ENCODE data around the gene RAI1.

RAI1 gene

DNA sequence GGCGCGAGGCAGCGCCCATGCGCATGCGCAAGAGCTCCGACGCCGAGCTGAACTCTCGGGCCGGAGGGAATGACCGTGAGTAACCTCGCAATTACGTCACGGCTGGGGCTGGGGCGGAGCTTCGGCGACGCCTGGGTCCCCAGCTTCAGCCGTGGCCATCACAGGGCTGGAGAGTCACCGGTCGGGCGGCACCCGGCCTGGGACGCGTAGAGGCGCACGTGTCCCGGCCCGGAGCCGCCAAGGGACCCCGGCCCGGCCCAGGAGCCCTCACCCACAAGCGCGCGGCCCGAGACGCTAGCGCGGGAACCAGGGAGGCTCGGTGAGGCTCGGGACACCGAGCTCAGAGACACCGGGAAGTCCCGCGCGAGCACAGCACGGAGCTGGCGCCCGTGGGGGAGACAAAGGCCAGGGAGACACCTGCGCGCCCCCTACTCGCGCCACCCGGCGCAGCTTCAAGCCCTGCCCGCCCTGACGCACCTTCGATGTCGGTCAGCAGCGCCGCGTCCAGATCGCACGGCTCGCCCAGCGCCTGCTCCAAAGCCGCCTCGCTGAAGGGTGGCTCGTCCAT lies 155.1 kb downstream of the RAI1 start:
- peak; percentile 88 for DNase-seq

GRCh38 chr17:17836818-17837379 lies 155.6 kb downstream of the RAI1 start, which contains the start of gene SREBF1:
SREBF1 (minus strand) TSS chr17:17836986; CDS start chr17:17836817, 169 bp downstream.
- DNase-seq = peak; percentile 44

- DNase-seq = no peak
These were observed 156.1 kb downstream of the RAI1 start for GRCh38 chr17:17837380-17837821.

DNA sequence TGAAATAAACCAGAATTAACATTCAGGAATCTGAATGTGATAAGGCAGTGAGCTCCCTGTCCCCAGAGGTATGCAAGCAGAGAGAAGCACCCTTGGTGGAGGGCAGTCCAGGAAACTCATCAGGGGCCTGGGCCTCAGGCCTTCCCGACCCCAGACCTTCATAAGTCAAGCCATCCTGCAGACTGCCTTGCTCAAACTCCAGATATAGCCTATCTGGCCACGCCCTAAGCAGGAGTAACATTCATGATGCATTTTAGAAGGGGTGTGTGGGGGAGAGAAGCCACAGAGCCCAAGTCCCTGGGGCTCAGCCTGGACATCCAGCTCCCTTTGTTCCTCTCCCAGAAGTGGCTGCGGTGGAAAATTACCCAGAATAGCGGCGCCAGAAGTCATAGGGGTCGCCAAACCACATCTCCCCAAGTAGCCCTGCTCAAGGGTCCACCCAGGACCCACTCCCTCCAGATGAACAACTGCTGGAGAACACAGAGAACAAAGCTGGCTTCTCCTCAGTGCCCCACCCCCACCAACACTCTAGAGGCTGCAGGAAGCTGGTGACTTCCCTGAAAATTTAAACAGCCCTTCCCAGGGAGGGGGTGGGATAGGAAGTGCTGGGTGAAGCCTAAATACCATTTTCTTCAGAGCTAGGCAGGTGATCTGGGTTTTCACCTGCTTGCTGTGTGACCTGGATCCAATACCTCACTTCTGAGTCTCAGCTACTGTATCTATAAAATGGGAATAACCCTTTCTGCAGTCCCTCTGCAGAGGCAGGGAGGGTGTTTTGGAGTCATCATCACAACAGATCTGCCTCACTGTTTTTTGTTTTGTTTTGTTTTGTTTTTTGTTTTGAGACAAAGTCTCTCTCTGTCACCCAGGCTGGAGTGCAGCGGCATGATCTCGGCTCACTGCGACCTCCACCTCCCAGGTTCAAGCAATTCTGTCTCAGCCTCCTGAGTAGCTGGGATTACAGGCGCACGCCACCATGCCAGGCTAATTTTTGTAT lies 157.0 kb downstream of the RAI1 start:
- DNase-seq = peak; percentile 54

DNA sequence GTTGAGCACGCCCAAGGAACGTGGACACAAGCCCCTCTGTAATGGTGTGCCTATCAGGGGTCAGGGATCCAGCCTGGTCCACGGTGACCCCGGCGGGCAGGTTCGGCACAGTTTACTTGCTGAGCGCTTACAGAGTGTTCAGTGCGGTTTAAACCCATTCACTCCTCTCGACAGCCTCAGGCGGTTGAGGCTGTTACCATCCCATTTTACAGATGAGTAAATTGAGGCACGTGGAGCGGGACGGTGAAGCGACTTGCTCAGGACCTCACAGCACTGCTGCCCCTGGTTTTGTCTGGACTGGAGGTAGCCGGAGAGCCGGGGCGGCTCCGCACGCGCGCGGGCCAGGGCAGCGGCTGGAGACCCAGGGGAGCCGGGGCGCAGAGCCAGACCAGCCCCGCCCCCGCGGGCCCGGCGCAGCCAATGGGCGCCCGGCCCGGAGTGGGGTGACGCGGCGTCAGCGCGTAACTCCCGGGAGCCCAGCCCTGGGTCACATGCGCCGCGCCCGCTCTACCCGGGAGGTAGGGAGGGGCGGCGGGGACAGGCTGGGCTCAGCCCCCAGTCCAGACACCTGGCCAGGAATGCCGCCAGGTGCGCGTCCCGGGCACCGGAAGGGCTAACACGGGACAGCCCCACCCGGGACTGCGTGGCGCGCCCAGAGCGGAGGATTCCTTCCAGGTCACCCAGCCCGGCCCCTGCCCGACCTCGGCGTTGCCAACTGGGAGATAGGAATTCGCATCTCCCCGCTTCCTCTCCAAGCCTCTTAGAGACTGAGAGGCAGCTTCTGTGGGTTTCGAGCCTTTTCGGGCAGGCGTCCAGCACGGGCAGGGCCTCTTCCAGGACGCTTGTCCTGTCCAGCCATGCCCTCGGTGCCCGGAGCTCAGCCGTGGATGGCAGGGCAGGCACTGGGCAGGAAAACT lies 158.8 kb downstream of the RAI1 start:
- DNase-seq = peak; percentile 89

DNA sequence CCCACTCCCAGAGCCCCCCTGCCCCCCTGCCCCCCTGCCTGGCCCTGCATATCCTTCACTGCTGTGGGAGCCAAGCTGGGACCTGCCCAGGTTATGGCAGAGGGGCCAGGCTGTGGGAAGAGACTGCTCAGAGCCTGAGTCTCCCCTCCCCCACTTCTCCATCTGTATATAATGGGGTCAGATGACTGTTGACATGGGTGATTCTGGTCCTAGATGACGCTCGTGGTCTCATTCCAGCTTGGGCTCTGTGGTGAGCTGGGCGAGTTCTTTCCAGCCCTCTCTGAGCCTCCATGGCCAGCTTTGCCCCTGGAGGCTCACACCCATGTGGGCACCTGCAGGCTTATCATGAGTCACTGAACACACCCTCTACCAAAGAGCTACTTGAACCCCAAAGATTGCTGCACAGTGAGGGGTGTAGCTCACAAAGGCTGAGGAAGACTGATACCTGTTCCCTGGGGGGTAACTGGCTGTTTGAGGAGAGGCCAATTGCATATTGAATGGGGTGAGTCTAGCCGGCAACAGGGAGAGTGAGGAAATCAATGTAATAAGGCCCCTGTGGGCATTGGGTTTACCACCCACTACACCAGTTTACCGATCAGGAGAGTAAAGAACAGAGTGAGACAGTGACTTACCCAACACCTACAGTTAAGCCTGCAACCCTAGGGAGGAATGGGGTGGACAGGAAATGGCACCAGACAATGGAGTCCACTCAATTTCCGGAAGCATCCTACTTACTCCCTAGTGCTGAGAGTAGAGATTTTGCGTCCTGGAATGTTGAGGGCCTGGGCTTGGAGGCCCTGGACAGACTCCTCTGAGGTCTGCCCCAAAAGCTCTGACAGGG lies 159.7 kb downstream of the RAI1 start:
- peak; percentile 30 for DNase-seq

DNA sequence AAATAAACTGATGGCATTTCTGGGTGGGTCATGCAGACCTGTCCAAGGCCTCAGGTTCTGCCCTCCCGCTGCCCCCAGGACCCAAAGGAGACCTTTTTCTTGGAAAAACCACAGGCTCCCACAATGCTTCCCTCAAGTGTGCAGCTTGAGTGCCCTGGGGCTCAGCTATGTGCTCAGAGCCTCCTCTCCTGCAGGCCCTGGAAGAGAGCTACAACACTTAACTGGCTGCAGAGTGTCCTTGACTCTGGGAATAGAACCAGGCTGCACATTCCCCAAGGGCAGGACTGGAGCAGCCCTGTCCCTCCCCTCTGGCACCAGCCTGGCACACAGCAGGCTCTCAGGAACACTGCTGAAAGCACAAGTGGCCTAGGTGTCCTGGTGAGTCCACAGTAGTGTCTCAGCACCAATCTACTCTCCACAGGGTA lies 160.4 kb downstream of the RAI1 start:
- DNase-seq = peak; percentile 56

GRCh38 chr17:17842111-17842876 lies 161.0 kb downstream of the RAI1 start:
- DNase-seq = no peak

DNA sequence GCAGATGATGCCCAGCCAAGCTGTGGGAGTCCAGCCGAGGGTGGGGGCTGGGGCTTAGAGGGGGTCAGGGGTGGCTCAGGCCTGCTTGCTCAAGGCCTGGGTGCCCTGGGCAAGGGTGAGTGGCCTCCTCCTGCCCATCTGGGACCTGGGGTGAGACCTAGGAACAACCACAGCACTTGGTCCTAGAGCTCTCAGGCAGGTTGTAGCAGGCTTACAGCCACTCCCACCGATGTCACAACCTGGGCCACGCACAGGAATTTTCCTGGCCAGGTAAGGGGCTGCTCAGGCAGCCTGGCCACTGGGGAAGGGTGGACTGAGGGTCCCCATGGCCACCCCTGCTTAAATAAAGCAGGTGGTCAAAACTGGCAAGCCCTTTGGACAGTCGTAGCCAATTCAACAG lies 161.8 kb downstream of the RAI1 start:
- no peak for DNase-seq

DNA sequence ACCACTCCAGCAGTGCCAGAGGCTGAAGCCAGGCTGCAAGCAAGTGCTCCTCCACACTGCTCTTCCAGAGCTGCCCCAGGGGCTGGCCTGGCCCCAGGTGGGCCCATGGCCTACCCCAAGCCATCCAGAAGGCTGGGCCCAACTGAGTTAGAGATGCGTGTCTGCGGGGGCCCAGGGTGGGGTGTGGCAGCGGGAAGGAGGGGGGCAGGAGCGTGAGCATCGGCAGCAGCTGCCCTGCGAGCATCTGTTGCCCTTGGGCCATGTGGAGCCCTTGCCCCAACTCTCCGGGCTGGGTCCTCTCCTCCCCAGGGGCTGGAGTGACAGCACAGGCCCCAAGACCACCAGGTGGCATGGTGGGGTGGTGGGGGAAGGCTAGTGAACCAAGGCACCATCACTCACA lies 162.8 kb downstream of the RAI1 start:
- DNase-seq = no peak

DNA sequence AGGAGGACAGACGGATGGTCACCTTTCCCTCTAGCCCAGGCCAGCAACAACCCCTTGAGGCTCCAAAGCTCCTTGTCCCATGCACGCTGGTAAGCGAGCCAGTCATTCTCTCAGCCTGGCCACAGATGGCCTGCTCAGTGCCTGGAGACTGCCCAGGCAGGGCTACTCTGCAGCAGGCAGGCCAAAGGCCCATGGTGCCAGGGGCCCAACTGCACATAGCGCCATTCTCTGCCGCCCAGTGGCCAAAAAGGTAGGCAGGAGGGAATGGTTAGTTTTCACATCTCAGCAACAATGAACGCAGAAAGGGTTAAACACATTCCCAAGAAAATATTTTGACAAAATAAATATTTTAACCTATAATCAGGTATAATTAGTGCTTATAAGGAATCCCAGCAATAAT lies 163.2 kb downstream of the RAI1 start:
- DNase-seq = no peak

- DNase-seq = no peak
These were observed 164.0 kb downstream of the RAI1 start for GRCh38 chr17:17845046-17845775.

DNA sequence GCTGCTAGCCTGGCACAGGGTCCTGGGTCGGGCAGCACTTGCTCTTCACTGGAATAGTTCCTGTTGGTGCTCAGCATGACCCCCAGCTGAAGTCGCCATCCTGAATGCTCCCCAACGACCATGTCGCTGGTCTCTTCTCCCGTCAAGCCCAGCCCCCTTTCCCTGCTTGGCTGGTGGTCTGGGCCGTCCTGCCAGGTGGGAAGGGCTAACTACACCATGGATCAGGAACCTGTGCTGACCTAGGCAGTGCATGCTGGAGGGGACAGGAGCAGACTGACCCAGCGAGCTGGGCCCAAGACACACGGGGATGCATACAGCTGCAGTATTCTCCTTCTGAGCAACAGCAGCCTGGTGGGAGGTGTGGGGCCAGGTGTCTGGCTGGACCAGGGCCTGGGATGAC lies 164.7 kb downstream of the RAI1 start:
- DNase-seq = no peak

DNA sequence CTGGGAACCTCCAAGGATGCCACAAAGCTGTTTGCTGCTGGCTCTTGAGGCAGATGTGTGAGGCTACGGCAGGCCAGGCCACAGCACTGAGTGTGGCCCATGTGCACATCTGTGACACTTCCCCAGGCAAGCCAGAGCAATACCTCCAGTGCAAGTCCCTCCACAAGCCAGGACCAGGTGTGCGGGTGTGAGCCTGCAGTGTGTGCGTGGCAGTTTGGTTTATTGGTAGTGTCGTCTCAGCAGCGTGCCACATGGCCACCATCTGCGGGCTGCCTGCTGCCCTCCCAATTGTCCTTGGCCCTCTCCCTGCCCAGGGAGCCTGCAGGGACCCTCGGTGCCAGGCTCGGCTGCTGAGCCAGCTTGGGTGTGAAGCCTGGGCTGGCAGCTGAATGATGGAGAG lies 165.4 kb downstream of the RAI1 start:
- DNase-seq = no peak

- DNase-seq = no peak
These were observed 165.9 kb downstream of the RAI1 start for GRCh38 chr17:17847118-17847689.

DNA sequence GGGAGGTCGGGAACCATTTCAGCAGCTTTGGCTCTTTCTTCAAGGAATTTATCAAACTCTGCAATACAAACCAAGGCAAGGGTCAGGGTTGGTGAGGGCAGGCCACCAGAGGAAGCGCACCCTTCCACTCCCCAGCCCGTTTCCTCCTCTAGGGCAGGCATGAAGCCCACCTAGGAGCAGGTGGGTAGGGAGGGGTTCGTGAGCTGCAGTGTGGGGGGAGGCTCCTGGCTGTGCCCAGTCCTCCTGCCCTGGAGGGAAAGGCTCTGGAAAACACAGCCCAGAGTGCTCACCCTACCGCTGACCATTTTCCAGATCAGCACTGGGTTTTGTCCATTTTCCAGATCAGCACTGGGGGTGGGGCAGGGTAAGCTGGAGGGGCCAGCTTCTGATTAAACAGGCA lies 166.5 kb downstream of the RAI1 start:
- DNase-seq = no peak

GRCh38 chr17:17848311-17849082 lies 167.2 kb downstream of the RAI1 start:
- no peak for DNase-seq

DNA sequence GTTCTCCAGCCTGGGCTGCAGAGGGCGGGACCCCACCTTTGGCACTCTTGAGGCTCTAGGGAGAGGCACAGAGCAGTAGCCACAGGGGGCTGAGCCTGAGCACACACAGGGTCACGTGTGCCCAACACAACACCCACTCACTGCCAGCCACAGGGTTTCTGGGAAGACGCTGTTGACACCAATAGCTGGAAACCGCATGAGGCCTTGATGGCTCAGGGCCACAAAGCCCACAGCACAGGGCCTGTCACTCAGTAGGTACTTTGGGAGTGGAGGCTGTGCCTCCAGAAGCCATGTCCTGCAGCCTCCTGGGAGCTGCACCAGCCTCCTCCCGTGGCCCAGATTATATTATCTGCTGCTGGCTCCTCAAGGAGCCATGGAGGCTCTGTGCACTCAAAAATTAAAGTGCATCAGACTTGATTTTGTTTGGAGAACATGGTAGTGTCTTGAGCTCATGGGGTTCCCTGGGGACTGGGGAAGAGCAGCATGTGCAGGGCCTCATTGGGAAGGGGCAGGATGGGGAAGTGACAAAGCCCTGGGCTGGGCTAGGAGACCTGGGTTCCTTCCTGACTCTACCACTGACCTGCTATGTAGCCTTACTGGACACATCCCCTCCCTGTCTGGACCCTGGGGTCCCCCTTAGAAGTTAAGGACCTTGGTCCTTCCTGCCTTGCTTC lies 168.0 kb downstream of the RAI1 start:
- peak; percentile 23 for DNase-seq

Measured in NCI-H510A (cell line).